K562 (cell line): ENCODE results near the gene PLEKHB1. TPM values are rescaled to one million over a fixed set of nuclear protein-coding genes. Genes with fewer than 3 reads are reported as not detected.

Experiments
- DIDO1 ChIP-seq: fragments of 450-650 bp; IDR thresholded peaks from 2 replicates; pipeline ENCODE4 v1.6.1; 2016; ENCODE audit warnings: low read depth, missing biosample characterization, missing genetic modification characterization
- NCOR1 ChIP-seq: fragments of 450-650 bp; IDR thresholded peaks from 2 replicates; pipeline ENCODE4 v1.6.1; 2016; ENCODE audit warnings: mild to moderate bottlenecking, moderate library complexity
- ZNF23 ChIP-seq: fragments of 250-450 bp; sonication (Bioruptor Pico); IDR thresholded peaks from 2 replicates; pipeline ENCODE4 v1.4.0; 2020; ENCODE audit warnings: mild to moderate bottlenecking
- polyA plus RNA-seq, 8 experiments: library from polyadenylated mRNA; depleted of rRNA in 4 of 8; stranded (reverse) in 5 of 8; unstranded in 3 of 8; fragments of >200 nt; fragmentation: Nextera tagmentation in 2 of 8; fragmentation: Illumina TruSeq in 1 of 8; extraction: Ambion mirVana in 2 of 8; extraction: Trizol in 1 of 8; gene quantifications; 2 replicates each; pipeline versions ENCODE4 v1.2.1 to v1.2.3, GENCODE V29; 2011 to 2014; ENCODE audit warnings: inconsistent platforms in 1 of 8, missing spikeins in 1 of 8
- total RNA-seq, 7 experiments: library from RNA; depleted of rRNA in 6 of 7; stranded (reverse); fragments of >200 nt in 6 of 7; fragmentation: Illumina TruSeq in 2 of 7; extraction: Trizol in 2 of 7; gene quantifications; 2 replicates each; pipeline versions ENCODE4 v1.2.1 to v1.2.3, GENCODE V29; 2011 to 2021; ENCODE audit warnings: low replicate concordance in 1 of 7
- TF ChIP-seq, protein P1 (sequence below), 2 experiments: fragments of 450-650 bp; IDR thresholded peaks; 2 replicates each; pipeline ENCODE4 v1.6.1; 2016; ENCODE audit warnings: mild to moderate bottlenecking in 2 of 2, borderline replicate concordance in 1 of 2, low read depth in 1 of 2, moderate library complexity in 1 of 2
- TF ChIP-seq, protein P2 (sequence below): sonication (generic); formaldehyde crosslinking; IDR thresholded peaks from 2 replicates; pipeline ENCODE4 v1.9.0; 2022; ENCODE audit warnings: mild to moderate bottlenecking, missing genetic modification reagents
- TF ChIP-seq, protein P3 (sequence below): fragments of 450-650 bp; IDR thresholded peaks from 2 replicates; pipeline ENCODE4 v1.6.1; 2017; ENCODE audit warnings: antibody characterized with exemption, mild to moderate bottlenecking
- TF ChIP-seq, protein P4 (sequence below): fragments of 250-450 bp; sonication (Bioruptor Pico); IDR thresholded peaks from 2 replicates; pipeline ENCODE4 v1.4.0; 2020; ENCODE audit warnings: borderline replicate concordance

Gene PLEKHB1
- total and polyA plus RNA-seq, 9 of the 15 experiments (the other 6 are each of a cell fraction or from before 2014, with no cell fraction given) = 0.07 to 0.62 (median 0.17) TPM; not detected in 2

DNA sequence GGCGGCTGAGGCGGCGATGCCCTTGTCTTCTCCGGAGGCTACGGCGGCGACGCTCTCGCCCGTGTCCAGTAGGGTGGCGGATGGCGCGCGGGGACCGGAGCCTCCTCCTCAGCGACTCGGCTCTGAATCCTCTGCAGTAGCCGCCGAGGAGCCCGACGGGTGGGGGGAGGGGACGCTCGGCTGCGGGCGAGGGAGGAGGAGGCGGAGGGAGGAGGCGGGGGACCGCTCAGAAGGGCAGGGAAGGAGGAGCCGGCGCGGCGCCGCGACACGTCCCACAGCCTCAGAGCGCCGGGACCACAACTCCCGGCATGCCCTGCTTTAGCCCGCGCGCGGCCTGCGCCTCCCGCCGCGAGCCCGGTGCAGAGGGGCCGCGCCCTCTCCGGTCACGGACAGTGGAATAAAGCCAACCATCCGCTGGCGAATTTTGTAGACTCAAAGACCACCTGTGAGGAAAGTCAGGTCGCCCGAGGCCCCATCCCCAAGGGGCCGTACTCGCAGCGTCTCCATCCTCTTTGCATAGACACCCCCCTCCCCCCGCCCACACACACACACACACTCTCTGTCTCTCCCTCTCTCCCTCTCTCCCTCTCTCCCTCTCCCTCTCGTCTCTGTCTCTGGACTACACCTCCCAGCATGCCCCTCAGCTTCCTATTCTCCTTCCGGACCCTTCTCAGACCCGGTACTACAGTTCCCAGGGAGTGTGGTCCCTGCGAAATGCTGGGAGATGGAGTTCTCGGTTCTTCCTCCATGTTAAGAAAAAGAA, 48.2 kb upstream of the PLEKHB1 start, which contains the start of gene FAM168A (continued):
- TF ChIP-seq, protein P1, sequence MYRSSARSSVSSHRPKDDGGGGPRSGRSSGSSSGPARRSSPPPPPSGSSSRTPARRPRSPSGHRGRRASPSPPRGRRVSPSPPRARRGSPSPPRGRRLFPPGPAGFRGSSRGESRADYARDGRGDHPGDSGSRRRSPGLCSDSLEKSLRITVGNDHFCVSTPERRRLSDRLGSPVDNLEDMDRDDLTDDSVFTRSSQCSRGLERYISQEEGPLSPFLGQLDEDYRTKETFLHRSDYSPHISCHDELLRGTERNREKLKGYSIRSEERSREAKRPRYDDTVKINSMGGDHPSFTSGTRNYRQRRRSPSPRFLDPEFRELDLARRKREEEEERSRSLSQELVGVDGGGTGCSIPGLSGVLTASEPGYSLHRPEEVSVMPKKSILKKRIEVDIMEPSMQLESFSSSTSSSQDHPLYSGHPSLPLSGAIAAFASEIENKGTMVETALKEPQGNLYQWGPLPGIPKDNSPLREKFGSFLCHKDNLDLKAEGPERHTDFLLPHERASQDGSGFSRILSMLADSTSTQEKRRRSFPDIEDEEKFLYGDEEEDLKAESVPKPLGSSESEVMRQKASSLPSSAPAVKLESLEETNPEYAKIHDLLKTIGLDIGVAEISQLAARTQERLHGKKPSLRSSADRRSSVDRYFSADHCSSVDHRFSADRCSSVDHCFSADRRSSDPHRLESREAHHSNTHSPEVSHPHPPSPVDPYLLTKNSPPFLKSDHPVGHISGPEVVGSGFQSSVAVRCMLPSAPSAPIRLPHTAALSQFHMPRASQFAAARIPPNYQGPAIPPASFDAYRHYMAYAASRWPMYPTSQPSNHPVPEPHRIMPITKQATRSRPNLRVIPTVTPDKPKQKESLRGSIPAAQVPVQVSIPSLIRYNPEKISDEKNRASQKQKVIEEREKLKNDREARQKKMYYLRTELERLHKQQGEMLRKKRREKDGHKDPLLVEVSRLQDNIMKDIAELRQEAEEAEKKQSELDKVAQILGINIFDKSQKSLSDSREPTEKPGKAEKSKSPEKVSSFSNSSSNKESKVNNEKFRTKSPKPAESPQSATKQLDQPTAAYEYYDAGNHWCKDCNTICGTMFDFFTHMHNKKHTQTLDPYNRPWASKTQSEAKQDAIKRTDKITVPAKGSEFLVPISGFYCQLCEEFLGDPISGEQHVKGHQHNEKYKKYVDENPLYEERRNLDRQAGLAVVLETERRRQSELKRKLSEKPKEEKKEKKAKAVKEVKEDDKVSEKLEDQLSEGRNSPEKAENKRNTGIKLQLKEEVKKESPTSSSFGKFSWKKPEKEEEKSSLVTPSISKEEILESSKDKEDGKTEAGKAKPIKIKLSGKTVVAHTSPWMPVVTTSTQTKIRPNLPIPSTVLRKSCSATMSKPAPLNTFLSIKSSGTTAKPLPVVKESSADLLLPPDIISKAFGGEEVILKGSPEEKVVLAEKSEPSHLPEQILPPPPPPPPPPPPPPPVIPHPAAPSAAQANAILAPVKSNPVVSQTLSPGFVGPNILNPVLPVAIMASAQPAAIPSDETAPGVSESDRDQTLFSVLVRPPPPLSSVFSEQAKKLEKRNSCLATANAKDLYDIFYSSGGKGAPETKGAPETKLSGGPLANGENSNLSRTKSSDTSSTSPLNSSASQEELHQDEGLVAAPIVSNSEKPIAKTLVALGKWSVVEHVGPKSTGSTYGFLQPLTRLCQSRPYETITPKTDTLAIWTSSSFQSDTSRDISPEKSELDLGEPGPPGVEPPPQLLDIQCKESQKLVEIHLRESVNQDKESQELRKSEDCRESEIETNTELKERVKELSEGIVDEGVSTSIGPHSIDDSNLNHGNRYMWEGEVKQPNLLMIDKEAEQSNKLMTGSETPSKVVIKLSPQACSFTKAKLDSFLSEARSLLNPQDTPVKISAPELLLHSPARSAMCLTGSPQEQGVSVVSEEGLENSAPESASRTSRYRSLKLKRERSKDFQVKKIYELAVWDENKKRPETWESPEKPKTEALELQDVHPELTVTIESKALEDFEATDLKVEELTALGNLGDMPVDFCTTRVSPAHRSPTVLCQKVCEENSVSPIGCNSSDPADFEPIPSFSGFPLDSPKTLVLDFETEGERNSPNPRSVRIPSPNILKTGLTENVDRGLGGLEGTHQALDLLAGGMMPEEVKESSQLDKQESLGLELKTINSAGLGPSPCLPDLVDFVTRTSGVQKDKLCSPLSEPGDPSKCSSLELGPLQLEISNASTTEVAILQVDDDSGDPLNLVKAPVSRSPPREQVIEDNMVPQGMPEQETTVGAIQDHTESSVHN (IDR thresholded peaks at IDR 0.05; ENCODE audit: borderline replicate concordance in 1 of 2, low read depth in 1 of 2) = no peak
- no peak for TF ChIP-seq ZNF23 (CRISPR knock-in tag)
- TF ChIP-seq DIDO1 (tag) = peak; percentile 72; the same call in 1 of the 2 replicates
- TF ChIP-seq, protein P2, sequence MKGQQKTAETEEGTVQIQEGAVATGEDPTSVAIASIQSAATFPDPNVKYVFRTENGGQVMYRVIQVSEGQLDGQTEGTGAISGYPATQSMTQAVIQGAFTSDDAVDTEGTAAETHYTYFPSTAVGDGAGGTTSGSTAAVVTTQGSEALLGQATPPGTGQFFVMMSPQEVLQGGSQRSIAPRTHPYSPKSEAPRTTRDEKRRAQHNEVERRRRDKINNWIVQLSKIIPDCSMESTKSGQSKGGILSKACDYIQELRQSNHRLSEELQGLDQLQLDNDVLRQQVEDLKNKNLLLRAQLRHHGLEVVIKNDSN (CRISPR knock-in tag) = no peak
- TF ChIP-seq NCOR1 = no peak
- TF ChIP-seq, protein P3, sequence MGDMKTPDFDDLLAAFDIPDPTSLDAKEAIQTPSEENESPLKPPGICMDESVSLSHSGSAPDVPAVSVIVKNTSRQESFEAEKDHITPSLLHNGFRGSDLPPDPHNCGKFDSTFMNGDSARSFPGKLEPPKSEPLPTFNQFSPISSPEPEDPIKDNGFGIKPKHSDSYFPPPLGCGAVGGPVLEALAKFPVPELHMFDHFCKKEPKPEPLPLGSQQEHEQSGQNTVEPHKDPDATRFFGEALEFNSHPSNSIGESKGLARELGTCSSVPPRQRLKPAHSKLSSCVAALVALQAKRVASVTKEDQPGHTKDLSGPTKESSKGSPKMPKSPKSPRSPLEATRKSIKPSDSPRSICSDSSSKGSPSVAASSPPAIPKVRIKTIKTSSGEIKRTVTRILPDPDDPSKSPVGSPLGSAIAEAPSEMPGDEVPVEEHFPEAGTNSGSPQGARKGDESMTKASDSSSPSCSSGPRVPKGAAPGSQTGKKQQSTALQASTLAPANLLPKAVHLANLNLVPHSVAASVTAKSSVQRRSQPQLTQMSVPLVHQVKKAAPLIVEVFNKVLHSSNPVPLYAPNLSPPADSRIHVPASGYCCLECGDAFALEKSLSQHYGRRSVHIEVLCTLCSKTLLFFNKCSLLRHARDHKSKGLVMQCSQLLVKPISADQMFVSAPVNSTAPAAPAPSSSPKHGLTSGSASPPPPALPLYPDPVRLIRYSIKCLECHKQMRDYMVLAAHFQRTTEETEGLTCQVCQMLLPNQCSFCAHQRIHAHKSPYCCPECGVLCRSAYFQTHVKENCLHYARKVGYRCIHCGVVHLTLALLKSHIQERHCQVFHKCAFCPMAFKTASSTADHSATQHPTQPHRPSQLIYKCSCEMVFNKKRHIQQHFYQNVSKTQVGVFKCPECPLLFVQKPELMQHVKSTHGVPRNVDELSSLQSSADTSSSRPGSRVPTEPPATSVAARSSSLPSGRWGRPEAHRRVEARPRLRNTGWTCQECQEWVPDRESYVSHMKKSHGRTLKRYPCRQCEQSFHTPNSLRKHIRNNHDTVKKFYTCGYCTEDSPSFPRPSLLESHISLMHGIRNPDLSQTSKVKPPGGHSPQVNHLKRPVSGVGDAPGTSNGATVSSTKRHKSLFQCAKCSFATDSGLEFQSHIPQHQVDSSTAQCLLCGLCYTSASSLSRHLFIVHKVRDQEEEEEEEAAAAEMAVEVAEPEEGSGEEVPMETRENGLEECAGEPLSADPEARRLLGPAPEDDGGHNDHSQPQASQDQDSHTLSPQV = no peak
- TF ChIP-seq, protein P4, sequence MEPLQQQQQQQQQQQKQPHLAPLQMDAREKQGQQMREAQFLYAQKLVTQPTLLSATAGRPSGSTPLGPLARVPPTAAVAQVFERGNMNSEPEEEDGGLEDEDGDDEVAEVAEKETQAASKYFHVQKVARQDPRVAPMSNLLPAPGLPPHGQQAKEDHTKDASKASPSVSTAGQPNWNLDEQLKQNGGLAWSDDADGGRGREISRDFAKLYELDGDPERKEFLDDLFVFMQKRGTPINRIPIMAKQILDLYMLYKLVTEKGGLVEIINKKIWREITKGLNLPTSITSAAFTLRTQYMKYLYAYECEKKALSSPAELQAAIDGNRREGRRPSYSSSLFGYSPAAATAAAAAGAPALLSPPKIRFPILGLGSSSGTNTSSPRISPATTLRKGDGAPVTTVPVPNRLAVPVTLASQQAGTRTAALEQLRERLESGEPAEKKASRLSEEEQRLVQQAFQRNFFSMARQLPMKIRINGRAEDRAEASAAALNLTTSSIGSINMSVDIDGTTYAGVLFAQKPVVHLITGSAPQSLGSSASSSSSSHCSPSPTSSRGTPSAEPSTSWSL (CRISPR knock-in tag) = no peak
